HG03378 (cell line): Measurements from ENCODE around the gene IL6ST.
A peak's percentile ranks its signal among the peaks of the same experiment; 100 is the strongest.
"Not testable (repeated sequence)": the region's sequence is repeated elsewhere in the genome, so short reads cannot be mapped to it uniquely, and the experiment has no call there.

ENCODE experiments used
- ATAC-seq: cut with Tn5 transposase; IDR thresholded peaks from one replicate; pipeline ENCODE4 v1.9.1; 2021; ENCODE audit warnings: mild to moderate bottlenecking, moderate library complexity; ENCODE audit not compliant: unreplicated experiment

Gene IL6ST

DNA sequence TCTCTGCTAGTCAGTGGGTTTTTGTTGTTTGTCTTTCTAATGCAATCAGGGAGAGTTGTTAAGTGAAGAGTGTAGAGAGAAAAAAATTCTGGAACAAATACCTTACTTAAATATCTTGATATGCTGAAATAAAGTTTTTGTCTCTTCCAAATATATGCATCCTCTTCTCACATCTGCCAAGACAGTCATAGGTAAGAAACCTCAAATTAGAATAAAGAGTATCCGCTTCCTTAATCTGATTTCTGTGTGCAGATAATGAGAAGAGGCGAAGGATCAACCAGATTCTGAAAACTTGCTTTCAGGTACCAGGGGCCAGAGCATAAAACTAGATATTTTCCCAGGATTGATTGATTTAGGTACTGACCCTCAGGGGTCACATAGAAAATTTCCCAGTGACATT is 11.3 kb upstream of the IL6ST start:
- ATAC-seq: no peak

DNA sequence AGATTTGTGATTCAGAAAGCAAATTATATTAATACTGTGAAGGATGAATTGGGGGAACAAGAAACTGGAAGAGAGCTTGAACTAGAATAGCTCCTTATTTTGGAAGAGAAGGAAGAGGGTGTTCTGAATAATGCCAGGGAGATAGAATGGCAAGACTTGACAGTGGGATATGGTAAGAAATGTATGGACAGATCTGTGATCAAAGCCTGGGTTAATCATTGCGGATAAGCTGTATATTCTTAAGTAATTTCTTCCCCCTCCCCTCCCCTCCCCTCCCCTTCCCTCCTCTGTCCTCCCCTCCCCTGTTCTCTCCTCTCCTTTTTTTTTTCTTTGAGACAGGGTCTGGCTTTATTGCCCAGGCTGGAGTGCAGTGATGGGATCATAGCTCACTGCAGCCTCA is 10.1 kb upstream of the IL6ST start:
- no peak for ATAC-seq

DNA sequence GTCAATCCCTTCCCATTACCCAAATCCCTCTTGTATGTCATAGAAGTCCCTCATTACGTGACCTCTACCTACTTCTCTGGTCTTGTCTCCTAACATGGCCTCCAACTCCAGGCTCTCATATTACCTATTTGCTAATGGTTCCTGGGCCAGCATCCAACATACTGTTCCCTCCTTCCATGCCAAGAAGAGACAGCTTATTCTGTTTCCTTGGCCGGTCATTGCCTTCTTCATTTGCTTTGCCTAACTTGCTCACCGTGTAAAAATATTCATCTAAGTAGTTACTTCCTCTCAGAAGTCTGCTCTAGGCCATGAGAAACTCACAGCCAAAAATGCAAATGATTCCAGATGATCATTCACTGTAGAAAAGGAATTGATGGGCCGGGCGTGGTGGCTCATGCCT is 8.9 kb upstream of the IL6ST start:
- no peak for ATAC-seq

DNA sequence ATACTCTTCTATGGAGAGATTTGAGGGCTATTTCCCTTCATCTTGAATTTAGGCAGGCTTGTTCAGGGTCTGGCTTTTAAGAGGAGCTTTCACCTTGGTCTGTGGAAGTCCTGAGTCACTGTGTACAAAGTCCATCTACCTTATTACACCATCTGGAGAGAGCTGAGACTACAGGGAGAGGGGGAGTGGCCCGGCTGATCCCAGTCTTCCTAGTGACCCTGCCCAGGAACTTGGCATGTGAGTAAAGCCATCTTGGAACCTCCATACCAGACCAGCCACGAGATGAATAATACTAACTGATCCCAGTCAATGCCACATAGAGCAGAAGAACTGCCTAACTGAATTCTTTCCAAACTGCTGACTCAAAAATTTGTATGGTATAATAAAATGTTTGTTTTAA is 8.4 kb upstream of the IL6ST start:
- no peak for ATAC-seq

DNA sequence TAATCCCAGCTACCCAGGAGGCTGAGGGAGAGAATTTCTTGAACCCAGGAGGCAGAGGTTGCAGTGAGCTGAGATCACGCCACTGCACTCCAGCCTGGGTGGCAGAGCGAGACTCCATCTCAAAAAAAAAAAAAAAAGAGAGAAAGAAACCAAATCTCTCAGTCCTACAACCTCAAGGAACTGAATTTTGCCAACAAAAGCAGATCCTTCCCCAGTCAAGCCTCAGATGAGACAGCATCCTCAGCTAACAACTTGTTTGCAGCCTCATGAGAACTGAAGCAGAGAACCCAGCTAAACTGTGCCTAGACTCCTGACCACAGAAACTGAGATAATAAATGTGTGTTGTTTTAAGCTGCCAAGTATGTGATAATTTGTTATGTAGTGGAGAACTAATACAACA is 7.5 kb upstream of the IL6ST start:
- ATAC-seq: no peak

DNA sequence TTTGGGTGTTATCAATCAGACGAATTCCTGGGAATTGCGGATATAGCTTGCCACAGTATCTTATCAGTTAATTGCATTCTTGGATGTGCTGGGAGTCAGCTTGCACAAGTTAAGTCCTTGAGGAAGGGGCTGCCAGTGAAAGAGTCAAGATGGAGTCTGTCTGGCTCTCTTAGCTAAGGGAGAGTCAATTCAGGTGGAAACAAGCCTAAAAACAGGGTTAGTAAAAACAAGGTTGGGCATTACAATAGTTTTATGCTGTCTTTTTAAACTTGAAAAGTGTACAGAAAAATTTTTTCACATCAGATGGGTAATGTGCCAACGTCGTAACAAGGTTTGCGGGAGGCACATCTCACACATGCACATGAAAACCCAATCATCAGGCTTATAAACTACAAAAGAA is 5.5 kb upstream of the IL6ST start:
- not testable (repeated sequence) for ATAC-seq

DNA sequence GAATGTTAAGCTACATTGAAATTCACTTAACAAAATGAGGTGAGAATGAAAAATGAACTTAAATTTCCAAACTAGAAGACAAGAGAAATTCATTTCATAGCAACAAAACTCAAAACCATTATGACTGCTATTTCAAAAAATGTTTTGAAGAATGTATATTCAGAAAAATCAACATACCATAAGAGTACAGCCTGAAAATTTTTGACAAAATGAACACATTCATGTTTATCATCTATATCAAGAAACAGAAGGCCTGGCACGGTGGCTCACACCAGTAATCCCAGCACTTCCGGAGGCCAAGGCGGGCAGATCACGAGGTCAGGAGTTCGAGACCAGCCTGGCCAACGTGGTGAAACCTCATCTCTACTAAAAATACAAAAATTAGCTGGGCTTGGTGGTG is 4.2 kb upstream of the IL6ST start:
- ATAC-seq: no peak

DNA sequence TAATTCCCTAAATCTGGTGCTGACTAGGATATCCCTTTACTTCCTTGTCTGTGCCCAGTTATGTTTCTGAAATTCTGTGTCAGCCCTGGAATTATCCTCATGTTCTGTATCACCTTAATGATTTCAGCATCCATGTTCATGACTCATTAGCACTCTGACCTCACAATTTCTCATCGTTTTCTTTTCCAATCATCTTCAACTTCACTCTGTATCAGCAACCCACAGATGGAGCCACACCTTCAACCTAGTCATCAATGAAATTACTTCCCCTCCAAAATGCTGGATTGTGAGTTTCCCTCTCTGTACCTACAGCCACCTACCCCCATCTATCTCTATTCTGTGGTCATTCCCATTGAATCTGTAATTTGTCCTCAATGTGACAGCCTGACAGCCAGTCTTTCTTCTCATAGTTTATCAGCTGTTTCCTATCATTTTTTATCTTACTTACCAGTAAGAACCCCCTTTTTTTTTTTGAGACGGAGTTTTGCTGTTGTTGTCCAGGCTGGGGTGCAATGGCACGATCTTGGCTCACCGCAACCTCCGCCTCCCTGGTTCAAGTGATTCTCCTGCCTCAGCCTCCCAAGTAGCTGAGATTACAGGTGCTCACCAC is 3.1 kb upstream of the IL6ST start:
- ATAC-seq: no peak

DNA sequence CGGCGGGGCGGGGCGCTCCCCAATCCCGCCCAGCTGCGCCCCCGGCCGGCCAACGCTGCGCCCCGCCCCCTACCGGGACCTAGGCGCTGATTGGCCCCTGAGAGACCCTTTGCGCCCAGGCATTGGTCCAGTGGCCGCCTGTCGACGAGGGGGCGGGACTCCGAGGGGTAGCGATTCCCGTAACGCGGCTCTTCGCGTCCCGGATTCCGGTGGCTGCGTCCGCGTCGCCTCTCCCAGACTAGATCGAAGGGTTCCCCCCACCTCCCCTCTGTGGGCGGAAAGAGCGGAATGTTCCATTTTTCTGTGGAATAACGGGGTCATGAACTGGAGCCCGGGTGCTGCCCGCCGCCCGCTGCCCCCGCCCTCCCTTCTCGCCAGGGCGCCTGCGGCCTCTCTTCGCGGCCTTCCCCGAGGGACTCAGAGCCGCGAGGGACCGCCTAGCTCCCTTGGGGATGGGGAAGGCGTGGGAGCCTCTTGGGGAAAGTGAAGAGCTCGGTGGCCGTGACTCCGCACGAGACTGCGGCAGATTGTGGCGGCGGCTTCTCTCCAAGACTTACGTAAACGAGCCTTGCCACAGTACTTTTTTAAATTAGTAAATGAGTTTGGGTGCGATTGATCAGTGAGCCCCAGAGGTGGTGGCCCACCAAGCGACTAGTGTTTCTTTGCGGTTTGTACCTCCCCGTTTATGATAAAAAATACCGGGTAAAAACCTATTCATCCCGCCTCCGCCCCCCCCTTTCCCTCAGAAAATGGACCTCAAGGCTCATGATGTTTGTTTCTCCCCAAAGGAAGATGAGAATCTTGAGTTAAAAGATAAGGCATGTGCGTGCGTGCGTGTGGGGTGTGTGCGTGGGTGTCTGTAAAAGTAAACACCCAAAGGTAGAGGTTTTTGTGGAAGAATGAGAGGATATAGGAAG is 493 bp upstream of the IL6ST start:
- ATAC-seq: peak; percentile 80

DNA sequence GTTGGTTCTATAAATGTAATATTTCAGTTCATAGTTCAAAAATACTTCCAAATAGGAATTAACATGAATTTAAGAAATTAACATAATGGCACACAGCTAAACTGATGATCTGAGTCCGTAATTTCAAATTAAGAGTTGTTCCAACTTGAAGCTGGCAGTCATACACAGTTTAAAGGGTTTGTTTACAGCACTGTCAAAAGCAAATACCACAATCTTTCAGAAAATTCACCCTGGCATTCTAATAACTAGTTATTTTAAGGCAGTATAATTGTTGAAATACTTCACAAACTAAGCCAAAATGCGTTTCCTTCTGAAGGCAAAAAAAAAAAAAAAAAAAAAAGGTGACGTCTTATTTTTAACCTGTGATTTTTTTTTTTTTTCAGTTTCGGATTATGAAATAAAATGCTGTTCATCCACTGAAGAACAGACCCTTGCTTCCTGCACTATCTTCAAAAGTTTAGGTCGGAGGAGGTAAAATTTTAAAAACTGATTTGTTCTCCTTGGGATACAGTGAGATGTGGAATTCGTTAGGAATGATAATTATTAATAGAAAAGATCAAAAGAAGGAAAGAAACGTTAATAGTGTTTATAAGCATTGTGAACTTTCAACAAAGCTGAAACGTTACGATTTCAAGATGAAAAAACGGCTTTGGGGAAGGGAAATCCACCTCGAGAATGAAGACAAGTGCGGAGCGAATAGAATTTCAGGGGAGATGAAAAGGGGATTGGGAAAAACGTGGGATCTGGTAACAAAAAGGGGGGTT is 850 bp downstream of the IL6ST start:
- no peak for ATAC-seq

DNA sequence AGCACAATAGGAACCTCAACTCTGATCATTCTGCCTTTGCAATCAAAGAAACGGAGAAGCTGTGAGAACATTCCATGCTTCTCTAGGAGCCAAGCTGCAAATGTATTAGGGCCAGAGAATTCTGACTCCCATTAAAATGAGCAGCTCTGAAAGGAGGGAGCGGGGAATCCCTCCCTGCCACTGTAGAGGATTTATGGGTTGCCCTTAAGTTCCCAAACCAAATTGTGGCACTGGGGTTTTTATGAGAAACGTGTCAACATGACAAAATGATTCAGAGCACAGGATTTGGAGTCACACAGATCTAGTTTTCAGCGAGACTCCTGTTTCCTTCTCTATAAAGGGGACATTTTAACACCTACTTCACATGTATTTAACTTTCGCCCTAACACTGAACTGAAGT is 1.8 kb downstream of the IL6ST start:
- ATAC-seq: no peak

DNA sequence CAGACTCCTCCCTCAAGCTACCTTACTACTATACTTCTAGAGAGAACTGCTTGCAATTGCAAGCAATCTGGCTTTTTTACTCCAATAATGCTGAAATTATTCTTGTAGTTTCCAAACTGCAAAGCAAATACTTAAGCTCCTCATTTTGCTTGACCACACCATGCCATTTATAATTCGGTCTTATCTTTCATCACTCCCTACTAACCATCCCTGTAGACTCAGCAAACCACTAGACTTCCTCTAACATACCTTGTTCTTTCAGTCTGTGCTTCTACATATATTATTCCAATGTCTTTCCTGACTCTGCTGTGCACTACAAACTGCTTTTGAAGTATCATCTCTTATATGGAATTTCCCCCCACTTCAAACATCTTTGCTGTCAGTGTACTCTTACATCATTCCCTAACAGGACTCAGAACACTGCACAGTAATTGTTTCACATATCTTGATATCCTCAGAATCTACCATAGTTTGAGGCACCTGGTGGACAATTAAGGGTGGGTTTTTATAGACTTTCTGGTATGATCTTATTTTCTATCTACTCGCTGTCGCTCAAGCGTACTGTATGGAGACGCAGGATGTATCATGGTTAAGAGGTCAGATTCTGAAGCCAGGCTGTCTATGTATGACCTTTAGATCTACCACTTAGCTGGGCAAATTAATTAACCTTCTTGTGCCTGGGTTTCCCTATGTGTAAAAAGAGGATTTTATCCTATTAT is 2.8 kb downstream of the IL6ST start:
- ATAC-seq: no peak

DNA sequence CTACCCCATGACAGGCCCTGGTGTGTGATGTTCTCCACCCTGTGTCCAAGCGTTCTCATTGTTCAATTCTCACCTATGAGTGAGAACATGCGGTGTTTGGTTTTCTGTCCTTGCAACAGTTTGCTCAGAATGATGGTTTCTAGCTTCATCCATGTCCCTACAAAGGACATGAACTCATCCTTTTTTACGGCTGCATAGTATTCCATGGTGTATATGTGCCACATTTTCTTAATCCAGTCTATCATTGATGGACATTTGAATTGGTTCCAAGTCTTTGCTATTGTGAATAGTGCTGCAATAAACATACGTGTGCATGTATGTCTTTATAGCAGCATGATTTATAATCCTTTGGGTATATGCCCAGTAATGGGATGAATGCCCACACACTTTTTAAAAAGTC is 3.9 kb downstream of the IL6ST start:
- ATAC-seq: not testable (repeated sequence)

DNA sequence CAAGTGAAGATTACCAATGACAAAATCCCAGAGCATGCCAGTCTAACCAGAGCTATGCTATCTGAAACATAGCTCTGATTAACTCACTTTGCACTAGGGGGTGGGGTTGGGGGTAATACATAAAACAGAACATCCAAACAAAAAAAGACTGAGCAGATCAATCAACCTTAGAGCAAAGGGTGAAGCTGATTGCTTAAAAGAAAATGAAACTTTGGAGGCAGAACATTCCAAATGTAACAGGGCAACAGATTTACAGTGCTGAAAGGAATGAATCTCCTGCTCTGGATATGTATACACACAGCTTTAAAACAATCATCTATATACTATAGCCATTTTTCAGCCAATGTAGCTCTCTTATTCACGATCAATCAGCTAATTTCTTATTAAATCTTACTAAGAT is 4.9 kb downstream of the IL6ST start:
- no peak for ATAC-seq

DNA sequence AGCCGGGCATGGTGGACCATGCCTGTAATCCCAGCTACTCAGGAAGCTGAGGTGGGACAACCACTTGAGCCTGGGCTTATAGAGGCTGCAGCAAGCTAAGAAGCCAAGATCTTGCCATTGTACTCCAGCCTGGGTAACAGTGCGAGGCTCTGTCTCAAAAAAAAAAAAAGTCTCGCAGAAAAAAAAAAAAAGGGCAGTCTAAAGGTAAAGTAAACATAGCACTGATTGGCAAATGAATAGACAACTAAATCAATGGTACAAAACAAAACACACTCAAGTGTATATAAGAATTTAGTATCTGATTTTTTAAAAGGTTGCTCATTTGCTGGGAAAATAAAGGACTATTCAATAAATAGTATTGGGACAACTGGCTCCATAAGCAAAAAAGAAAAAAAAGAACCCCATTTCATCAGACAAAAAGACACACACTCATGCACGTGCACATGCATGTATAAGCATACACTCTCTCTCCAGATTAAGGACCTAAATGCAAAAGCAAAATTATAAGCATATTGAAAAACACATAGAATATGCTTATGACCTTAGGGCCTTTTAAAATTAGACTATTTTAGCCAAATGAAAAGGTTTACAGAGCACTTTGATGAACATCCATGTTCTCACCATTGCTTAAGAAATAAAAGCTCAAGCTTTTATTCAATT is 5.7 kb downstream of the IL6ST start:
- ATAC-seq: no peak

DNA sequence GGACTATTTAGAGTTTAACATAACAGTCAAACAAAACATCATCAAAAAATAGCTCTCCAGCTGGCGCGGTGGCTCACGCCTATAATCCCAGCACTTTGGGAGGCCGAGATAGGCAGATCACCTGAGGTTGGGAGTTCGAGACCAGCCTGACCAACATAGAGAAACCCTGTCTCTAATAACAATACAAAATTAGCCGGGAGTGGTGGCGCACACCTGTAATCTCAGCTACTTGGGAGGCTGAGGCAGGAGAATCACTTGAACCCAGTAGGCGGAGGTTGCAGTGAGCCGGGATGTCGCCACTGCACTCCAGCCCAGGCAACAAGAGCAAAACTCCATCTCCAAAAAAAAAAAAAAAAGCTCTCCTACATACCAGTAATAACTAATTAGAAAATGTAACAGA is 6.3 kb downstream of the IL6ST start:
- ATAC-seq: not testable (repeated sequence)

DNA sequence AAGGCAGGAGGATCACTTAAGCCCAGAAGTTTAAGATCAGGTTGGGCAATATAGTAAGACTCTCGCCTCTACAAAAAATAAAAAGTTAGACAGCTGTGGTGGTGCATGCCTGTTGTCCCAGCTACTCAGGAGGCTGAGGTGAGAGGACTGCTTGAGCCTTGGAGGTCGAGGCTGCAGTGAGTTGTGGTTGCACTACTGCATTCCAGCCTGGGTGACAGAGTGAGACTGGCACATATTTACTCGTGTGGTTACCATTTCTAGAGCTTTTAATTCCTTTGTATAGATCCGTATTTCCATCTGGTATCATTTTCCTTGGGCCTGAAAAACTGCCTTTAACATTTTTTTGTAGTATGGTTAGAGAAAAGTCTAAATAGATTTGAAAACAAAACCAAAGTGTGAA is 7.8 kb downstream of the IL6ST start:
- no peak for ATAC-seq

DNA sequence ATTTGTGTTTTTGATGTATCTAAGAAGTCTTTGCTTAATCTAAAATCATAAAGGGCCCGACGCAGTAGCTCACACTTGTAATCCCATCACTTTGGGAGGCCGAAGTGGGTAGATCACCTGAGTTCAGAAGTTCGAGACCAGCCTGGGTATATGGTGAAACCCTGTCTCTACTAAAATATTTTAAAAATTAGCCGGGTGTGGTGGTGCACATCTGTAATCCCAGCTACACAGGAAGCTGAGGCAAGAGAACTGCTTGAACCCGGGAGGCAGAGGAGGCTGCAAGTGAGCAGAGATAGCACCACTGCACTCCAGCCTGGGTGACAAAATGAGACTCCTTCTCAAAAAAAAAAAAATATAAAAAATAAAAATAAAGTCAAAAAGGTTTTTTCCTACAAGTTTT is 9.6 kb downstream of the IL6ST start:
- ATAC-seq: no peak

DNA sequence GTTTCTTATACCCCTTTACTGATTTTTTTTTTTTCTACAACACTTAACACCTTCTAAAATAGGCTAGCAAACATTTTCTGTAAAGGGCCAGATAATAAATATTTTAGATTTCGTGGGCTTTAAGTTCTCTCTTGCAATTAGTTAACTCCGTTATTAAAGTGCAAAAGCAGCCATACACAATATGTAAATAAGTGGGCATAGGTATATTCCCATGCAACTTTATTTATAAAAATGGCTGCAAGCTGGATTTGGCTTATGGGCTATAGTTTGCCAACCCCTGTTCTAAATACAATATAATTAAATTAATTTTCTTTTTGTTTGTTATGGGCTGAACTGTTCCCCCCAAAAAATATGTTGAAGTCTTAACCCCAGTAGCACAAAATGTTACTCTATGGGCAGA is 10.8 kb downstream of the IL6ST start:
- ATAC-seq: no peak

DNA sequence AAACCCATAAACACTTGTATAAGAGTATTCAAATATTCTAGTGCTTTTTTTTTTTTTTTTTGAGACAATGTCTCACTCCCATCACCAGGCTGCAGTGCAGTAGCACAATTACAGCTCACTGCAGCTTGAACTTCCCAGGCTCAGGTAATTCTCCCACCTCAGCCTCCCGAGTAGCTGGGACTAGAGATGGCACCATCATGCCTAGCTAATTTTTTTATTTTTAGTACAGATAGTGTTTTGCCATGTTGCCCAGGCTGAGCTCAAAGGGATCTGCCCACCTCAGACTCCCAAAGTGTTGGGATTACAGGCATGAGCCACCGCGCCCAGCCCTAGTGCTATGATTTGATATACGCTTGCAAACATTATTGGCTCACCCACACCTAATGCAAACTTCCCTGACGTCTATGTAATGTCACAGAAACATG is 11.8 kb downstream of the IL6ST start:
- ATAC-seq: no peak

DNA sequence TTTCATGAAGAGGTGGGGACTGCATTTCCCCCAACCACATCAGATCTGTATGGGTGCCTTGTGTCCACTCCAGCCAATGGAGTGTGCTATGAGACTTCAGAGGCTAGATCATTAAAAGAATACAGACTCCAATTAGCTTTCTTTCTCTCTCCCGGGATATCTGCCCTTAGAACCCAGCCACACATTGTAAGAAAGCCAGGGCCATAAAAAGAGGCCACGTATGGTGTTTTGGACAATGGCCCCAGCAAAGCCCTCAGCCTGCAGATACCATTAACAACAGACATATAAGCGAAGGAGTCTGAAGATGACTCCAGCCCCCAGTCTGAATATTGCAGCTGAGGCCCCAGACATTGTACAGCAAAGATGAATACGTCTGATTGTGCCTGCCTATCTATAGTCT is 21.5 kb downstream of the IL6ST start:
- ATAC-seq: no peak
